T-helper 1 cell treated with Interleukin-12 subunit alpha and Interleukin-12 subunit beta and Interleukin-4 antibody, amounts not matched to agents 30 μg/mL and 1 μg/mL, for 36 hours (primary cell): Measurements from ENCODE around the gene PLD5.
"Not testable (repeated sequence)": the region's sequence is repeated elsewhere in the genome, so short reads cannot be mapped to it uniquely, and the experiment has no call there.

ENCODE experiments used
- H3K27ac Mint-ChIP-seq: one replicate; pipeline ENCODE4 v1.8.0; 2021; ENCODE audit warnings: mild to moderate bottlenecking, mixed read lengths
- H3K27me3 Mint-ChIP-seq: one replicate; pipeline ENCODE4 v1.8.0; 2021; ENCODE audit warnings: low read depth, mixed read lengths
- H3K36me3 Mint-ChIP-seq: one replicate; pipeline ENCODE4 v1.8.0; 2021; ENCODE audit warnings: low read depth, mixed read lengths
- H3K4me1 Mint-ChIP-seq: one replicate; pipeline ENCODE4 v1.8.0; 2021; ENCODE audit warnings: low read depth, mixed read lengths
- H3K4me3 Mint-ChIP-seq: one replicate; pipeline ENCODE4 v1.8.0; 2021; ENCODE audit warnings: mild to moderate bottlenecking, moderate library complexity, mixed read lengths
- H3K9me3 Mint-ChIP-seq: one replicate; pipeline ENCODE4 v1.8.0; 2021; ENCODE audit warnings: mixed read lengths

PLD5 gene

DNA sequence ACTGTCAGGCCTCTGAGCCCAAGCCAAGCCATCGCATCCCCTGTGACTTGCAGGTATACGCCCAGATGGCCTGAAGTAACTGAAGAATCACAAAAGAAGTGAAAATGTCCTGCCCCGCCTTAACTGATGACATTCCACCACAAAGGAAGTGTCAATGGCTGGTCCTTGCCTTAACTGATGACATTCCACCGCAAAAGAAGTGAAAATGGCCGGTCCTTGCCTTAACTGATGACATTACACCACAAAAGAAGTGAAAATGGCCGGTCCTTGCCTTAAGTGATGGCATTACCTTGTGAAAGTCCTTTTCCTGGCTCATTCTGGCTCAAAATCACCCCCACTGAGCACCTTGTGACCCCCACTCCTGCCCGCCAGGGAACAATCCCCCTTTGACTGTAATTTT is 314.2 kb downstream of the PLD5 start:
- not testable (repeated sequence) for H3K27me3 Mint-ChIP-seq, H3K4me3 Mint-ChIP-seq, H3K36me3 Mint-ChIP-seq, H3K9me3 Mint-ChIP-seq, H3K27ac Mint-ChIP-seq, H3K4me1 Mint-ChIP-seq

DNA sequence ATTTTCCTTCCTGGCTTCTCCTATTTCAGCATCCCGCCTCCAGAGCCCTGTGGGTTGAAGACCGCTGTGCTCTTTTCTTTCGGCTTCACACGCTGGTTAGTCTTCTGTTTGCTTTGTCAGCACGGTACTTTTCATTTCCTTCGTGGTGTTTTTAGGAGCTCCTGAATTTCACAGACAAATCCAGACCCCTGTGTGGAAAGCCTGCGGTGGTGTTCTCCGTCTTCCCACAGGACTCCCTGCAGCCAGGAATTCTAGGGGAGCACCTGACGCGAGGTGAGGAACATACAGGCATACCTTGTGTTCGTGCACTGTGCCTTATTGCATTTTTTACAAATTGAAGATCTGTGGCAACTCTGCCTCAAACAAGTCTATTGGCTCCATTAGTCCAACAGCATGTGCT is 315.4 kb downstream of the PLD5 start:
- Mint-ChIP-seq H3K36me3 (no peaks in the 10 kb centered on the region), H3K4me3 (no peak overlapping the region), H3K9me3 (no peaks in the 10 kb centered on the region), H3K4me1 (no peaks in the 10 kb centered on the region), H3K27ac (no peak overlapping the region), H3K27me3 (no peaks in the 10 kb centered on the region)

DNA sequence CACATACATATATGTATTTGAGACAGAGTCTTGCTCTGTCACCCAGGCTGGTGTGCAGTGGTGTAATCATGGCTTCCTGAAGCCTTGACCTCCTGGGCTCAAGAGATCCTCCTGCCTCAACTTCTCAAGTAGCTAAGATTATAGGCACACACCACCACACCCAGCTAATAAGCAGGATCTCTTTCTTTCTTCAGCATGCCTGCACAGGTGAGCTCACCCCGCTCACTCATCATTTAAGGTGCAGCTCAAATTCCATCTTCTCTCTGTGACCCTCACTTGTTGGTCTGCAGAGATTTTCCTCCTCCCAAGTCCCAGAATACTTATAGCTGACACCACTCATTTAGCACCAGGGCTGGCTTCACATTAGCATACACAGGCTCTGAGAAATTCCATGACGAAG is 316.5 kb downstream of the PLD5 start:
- no peaks in the 10 kb centered on the region for H3K36me3 Mint-ChIP-seq
- no peaks in the 10 kb centered on the region for H3K9me3 Mint-ChIP-seq
- no peak overlapping the region for H3K27ac Mint-ChIP-seq
- no peak overlapping the region for H3K4me3 Mint-ChIP-seq
- no peaks in the 10 kb centered on the region for H3K27me3 Mint-ChIP-seq
- no peaks in the 10 kb centered on the region for H3K4me1 Mint-ChIP-seq

DNA sequence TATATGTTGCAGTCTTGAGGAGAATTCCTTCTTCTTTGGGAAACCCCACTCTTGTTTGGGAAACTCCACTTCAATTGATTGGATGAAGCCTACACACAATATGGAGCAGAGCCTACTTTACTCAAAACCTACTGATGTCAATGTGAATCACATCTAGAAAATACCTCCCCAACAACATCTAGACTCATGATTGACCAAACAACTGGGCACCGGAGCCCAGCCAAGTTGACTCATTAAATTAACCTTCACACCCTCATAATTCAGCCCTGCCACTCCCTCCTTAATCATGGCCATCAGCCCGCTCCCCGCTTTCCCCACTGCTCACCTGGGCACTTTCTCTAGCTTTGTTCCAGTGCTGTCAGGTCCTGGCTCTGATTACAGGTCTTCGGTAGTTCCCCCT is 317.5 kb downstream of the PLD5 start:
- Mint-ChIP-seq H3K9me3 (no peaks in the 10 kb centered on the region), H3K27me3 (no peaks in the 10 kb centered on the region), H3K27ac (no peak overlapping the region), H3K4me3 (no peak overlapping the region), H3K4me1 (no peaks in the 10 kb centered on the region), H3K36me3 (no peaks in the 10 kb centered on the region)

DNA sequence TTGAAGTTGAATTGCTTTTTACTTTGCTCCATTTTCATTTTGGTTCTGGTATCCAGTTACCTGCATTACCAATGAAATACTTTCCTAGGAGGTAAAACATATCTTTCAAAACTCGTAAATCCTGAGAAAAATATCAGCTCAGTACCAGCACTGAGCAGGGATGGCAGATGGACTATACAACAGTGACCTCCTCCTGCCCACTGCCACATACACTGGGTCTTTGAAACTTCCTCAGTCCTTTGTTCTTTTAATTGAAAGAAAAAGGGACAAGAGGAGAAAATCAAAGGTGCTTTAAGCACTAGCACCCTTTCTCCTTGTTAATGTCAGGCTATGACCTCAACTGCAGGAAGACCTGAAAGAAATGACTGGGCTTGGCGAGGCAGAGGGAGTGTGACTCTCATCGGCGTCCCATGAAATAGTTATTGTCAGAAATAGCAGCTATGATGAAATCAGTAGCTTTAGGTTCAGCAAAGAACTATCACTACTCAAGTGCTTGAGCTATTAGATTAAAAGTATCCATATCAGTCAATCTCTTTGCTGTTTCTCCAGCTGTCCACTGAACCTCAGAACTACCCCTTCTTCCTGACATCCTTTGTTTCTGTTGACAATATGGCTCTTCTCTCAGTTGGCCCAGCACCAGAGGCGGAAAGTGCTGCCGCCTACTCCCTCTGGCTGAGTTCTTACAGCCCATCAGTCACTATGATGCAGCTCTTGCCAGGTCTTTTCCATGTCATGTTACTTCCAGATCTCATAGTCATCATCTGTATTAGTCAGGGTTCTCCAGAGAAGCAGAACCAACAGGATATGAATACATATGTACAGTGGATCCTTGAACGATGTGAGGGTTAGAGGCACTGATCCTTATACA is 318.6 kb downstream of the PLD5 start:
- Mint-ChIP-seq H3K4me3 (no peak overlapping the region), H3K4me1 (no peaks in the 10 kb centered on the region), H3K27me3 (no peaks in the 10 kb centered on the region), H3K36me3 (no peaks in the 10 kb centered on the region), H3K9me3 (no peaks in the 10 kb centered on the region), H3K27ac (no peak overlapping the region)

DNA sequence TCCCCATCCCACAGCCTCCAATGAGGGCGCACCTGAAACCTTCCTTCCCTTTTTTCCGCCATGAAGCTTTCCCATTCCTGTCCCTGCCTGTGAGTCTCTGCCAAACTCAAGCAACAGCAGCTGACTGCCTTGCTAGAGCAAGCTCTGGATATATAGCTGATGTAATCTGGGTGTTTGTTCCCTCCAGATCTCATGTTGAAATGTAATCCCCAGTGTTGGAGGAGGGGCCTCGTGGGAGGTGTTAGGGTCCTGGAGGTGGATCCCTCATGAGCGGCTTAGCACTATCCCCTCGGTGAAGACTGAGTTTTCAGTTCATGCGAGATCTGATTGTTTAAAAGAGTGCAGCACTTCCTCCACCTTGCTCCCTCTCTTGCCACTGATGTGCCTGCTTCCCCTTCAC is 321.2 kb downstream of the PLD5 start:
- no peak overlapping the region for H3K4me3 Mint-ChIP-seq
- H3K9me3 Mint-ChIP-seq = no peaks in the 10 kb centered on the region
- H3K27ac Mint-ChIP-seq = no peak overlapping the region
- H3K36me3 Mint-ChIP-seq = no peaks in the 10 kb centered on the region
- H3K27me3 Mint-ChIP-seq = no peaks in the 10 kb centered on the region
- no peaks in the 10 kb centered on the region for H3K4me1 Mint-ChIP-seq

DNA sequence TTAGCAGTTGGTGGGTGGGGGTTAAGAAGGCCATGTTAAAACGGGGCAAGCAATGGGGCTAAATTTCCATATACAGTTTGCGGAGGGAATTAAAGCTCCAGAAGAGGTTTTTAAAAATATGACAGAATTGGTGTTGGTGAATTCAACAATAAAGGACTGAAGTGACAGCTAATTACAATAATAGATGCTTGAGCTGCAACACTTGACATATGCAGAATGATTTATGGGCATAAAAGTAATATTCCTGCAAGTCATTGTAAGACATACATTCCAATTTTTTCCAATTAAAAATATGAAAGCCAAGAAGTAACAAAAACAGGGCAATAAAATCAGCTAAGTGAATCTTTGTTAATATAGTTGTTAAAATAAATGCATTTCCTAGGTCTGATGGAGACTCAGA is 323.4 kb downstream of the PLD5 start:
- Mint-ChIP-seq H3K9me3 (no peaks in the 10 kb centered on the region), H3K4me3 (no peak overlapping the region), H3K27me3 (no peaks in the 10 kb centered on the region), H3K36me3 (no peaks in the 10 kb centered on the region), H3K27ac (no peak overlapping the region), H3K4me1 (no peaks in the 10 kb centered on the region)

DNA sequence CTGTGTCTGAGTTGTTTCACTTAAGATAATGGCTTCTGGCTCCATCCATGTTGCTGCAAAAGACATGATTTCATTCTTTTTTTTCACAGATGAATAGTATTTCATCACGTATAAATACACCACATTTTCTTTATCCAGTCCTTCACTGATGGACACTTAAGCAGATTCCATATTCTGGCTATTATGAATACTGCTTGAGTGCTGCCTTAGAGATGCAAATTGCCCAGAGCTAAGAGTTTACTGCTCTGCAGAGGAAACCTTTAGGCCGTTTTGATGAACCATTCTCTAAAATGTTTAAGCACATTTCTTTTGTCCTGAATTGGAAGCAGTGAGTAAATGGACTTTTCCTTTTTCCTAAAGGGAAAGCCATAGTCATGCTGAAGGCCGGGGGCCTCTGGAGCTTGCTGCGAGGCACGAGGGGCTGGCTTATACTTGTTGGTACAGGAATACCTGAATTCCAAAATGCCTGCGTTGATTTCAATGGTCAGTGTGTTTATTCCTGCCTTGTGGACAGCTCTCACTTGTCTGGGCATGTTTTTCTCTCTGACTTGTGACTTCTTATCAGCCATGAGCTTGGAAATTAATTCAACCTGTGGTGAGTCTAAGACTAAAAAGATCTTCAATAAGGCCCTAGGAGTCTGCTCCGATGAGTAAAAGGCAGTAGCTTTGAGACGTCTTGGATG is 324.6 kb downstream of the PLD5 start:
- no peaks in the 10 kb centered on the region for H3K27me3 Mint-ChIP-seq
- H3K27ac Mint-ChIP-seq = no peak overlapping the region
- no peaks in the 10 kb centered on the region for H3K4me1 Mint-ChIP-seq
- H3K9me3 Mint-ChIP-seq = no peaks in the 10 kb centered on the region
- H3K36me3 Mint-ChIP-seq = no peaks in the 10 kb centered on the region
- no peak overlapping the region for H3K4me3 Mint-ChIP-seq

DNA sequence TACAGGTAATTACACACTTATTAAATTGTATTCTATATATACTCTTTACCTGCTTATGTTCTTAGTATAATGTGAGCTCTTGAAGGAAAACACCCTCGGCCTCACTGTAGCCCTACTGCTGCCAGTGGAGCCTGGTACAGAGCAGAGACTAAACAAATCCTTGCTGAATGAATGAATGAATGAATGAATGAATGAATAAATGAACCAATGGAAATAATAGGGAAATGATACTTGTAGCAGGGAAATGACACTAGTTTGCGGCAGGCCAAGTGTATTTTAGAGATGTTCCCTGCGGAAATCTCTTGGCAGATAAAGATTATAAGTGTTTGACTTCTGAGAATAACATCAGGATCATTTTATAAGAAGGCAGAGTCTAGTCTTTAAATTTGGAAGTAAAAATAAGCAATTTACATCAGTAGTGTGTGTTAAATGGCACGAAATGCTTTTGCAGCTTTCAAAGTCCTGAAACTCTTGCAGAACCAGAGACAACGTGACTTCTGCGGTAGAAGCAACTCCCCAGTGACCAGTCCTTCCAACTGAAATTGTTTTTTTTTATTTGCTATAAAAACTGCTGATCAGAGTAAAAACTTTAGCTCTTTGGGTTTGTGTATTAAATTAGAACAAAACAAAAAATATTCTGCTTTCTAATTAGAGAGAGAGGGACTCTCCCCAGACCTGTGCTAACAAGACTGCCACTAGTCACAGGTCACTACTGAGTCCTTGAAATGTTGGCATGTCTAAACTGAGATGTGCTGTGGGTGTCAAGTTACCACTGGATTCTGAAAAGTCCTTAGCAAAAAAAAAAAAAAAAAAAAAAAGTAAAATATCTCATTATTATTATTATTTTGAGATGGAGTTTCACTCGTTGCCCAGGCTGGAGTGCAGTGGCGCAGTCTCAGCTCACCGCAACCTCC is 326.3 kb downstream of the PLD5 start:
- no peaks in the 10 kb centered on the region for H3K27me3 Mint-ChIP-seq
- H3K36me3 Mint-ChIP-seq = no peaks in the 10 kb centered on the region
- no peaks in the 10 kb centered on the region for H3K9me3 Mint-ChIP-seq
- no peaks in the 10 kb centered on the region for H3K4me1 Mint-ChIP-seq
- H3K27ac Mint-ChIP-seq = no peak overlapping the region
- H3K4me3 Mint-ChIP-seq = no peak overlapping the region

DNA sequence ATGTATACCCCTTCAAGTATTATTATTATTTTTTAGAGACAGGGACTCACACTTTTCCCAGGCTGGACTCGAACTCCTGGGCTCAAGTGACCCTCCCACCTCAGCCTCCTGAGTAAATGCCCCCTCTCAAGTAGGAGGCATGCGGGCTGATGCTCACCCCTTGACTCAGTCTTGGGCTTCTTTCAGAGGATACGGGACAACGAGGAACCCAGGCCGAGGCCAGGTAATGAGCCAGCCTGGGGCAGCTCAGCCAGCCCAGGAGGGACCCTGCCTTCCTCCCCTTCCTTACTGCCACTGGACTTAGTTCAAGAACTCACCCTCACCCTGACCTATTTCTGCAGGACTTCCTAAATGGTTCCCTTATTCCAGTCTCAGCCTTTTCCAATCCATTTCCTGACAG is 327.6 kb downstream of the PLD5 start:
- Mint-ChIP-seq H3K4me1 (no peaks in the 10 kb centered on the region), H3K27me3 (no peaks in the 10 kb centered on the region), H3K4me3 (no peak overlapping the region), H3K36me3 (no peaks in the 10 kb centered on the region), H3K9me3 (no peaks in the 10 kb centered on the region), H3K27ac (no peak overlapping the region)

DNA sequence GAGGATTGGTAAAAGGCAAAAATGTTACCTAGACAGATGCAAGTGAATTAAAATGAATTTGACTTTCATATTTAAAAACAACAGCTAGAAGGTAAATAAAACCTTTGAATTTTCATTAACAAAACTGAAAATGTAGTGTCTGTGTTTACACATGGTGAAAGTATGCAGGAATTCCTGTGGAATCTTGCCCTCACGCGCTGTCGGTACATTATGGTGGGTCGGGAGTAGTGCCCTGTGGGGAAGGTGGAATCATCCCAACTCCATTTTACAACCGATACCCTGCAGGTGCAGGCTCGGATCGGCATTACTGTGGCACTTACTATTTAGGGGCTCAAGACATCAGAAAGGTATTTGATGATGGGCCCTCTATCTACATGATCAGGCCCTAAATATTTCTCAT is 328.4 kb downstream of the PLD5 start:
- H3K9me3 Mint-ChIP-seq = no peaks in the 10 kb centered on the region
- no peak overlapping the region for H3K27ac Mint-ChIP-seq
- H3K36me3 Mint-ChIP-seq = no peaks in the 10 kb centered on the region
- no peak overlapping the region for H3K4me3 Mint-ChIP-seq
- H3K4me1 Mint-ChIP-seq = no peaks in the 10 kb centered on the region
- no peaks in the 10 kb centered on the region for H3K27me3 Mint-ChIP-seq

DNA sequence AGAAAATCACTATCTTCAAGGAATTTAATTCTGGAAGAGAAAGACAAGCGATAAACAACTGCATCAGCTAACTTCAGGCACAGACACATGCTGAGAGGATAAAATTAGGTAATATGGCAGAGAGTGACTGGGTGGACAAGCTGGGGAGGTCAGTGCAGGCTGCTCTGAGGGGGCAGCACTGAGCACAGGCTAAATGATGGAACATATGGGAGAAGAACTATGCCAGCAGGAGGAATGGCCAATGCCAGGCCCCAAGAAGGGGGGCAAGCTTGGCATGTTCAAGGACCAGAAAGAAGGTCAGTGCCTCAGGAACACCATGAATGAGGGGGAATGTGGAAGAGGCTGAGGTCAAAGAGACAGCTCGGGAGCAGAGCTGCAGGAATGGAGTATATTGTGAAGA is 334.9 kb downstream of the PLD5 start:
- H3K9me3 Mint-ChIP-seq = no peaks in the 10 kb centered on the region
- no peak overlapping the region for H3K4me3 Mint-ChIP-seq
- H3K27me3 Mint-ChIP-seq = no peaks in the 10 kb centered on the region
- H3K27ac Mint-ChIP-seq = no peak overlapping the region
- no peaks in the 10 kb centered on the region for H3K36me3 Mint-ChIP-seq
- H3K4me1 Mint-ChIP-seq = no peaks in the 10 kb centered on the region

DNA sequence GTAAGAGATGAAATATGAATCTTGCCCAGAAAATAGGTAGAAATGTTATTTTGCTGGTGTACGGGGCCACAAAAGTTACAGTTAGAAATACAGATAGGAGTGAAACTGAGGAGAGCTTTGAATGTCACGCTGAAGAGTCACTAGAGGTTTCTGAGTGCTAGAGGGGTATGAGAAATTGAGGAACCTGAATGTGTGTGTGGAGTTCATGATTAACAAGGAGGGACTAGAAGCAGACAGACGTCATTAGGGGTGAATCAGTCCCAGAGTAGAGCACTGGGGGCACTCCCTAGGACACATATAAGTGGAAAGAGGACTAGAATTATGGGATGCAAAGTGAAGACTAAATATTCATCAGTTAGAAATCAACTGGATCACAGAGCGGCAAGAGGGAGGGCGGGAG is 336.7 kb downstream of the PLD5 start:
- Mint-ChIP-seq H3K9me3 (no peaks in the 10 kb centered on the region), H3K27me3 (no peaks in the 10 kb centered on the region), H3K4me3 (no peak overlapping the region), H3K27ac (no peak overlapping the region), H3K4me1 (no peaks in the 10 kb centered on the region), H3K36me3 (no peaks in the 10 kb centered on the region)

DNA sequence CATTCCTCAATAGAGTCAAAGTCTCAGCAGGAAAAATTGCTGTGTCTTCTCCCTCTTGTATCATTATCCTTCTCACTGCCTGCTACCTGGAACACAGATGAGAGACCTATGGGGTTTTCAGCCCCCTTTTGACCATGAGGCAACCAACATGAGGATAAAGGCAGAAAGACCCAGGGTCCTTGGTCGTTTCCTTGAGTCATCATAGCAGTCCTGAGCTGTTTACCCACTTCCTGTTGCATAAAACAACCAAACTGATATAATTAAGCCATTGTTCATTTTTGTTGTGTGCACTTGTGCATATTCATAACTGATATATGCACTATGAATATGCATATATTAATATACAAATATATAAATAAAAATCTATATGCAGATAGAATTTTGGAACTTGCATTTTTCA is 337.3 kb downstream of the PLD5 start:
- H3K27me3 Mint-ChIP-seq = no peaks in the 10 kb centered on the region
- H3K36me3 Mint-ChIP-seq = no peaks in the 10 kb centered on the region
- no peak overlapping the region for H3K4me3 Mint-ChIP-seq
- no peak overlapping the region for H3K27ac Mint-ChIP-seq
- no peaks in the 10 kb centered on the region for H3K4me1 Mint-ChIP-seq
- H3K9me3 Mint-ChIP-seq = no peaks in the 10 kb centered on the region

DNA sequence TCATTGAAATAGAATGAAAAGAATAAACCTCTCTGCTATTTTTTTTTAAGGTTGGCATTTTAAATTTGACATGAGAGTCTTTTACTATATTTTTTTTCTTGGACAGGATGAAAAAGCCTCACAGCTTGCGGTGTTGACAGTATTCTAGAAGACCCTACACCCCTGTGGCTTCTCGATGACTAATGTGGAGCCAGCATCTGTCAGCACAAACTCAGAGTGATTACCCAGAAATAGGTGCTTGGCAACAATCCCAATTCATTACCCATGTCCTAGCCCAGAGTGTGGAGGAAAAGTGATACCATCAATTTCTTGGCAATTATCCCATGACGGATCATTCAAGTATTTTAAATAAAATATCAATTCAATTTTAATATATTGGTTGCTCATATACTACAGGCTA is 338.8 kb downstream of the PLD5 start:
- no peaks in the 10 kb centered on the region for H3K36me3 Mint-ChIP-seq
- H3K4me3 Mint-ChIP-seq = no peak overlapping the region
- H3K4me1 Mint-ChIP-seq = no peaks in the 10 kb centered on the region
- no peaks in the 10 kb centered on the region for H3K9me3 Mint-ChIP-seq
- no peaks in the 10 kb centered on the region for H3K27me3 Mint-ChIP-seq
- H3K27ac Mint-ChIP-seq = no peak overlapping the region
